ENCODE data around the gene C1orf141. TPM values are rescaled to one million over a fixed set of nuclear protein-coding genes. Genes with fewer than 3 reads are reported as not detected.
"Not testable (repeated sequence)": the region's sequence is repeated elsewhere in the genome, so short reads cannot be mapped to it uniquely, and the experiment has no call there.

C1orf141 gene
- total and polyA plus RNA-seq, 12 donors: 0.61 TPM; not detected in 11

DNA sequence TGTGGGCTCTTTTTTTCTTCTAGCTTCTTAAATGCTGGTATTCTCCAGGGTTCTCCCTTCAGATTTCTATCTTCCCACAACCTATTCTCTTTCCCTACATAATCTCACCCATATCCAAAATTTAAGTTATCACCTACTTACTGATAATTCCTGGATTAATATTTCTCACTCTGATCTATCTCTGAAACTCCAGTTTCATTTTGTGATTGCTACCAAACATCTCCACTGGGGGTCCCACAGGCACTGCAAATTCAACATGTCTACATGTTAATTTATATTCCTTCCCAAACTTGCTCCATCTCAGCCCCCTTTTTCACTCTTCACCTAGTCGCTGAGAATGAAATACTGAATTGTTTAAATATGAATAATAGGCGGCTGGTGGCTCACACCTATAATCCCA lies 9.9 kb upstream of the C1orf141 start:
- intact Hi-C loops (cut with DNase I): loop anchor here (5.0 to 10.0 kb wide), 5 partner anchors 90 to 382 kb away; partner anchors contain the start of gene SLC35D1 (in 1 of the 2)
- Histone ChIP-seq H3K9me3 (replicated peaks in 1 of 3) (no peaks in the 10 kb centered on the region), H3K27ac (no peak overlapping the region), H3K36me3 (replicated peaks in 1 of 2) (no peaks in the 10 kb centered on the region), H3K27me3 (no peaks in the 10 kb centered on the region), H3K4me3 (no peak overlapping the region), H3K4me1 (replicated peaks in 1 of 2) (peaks cover 4 to 11% of the 10 kb centered on the region in 2 donors)
- TF ChIP-seq, protein P1, sequence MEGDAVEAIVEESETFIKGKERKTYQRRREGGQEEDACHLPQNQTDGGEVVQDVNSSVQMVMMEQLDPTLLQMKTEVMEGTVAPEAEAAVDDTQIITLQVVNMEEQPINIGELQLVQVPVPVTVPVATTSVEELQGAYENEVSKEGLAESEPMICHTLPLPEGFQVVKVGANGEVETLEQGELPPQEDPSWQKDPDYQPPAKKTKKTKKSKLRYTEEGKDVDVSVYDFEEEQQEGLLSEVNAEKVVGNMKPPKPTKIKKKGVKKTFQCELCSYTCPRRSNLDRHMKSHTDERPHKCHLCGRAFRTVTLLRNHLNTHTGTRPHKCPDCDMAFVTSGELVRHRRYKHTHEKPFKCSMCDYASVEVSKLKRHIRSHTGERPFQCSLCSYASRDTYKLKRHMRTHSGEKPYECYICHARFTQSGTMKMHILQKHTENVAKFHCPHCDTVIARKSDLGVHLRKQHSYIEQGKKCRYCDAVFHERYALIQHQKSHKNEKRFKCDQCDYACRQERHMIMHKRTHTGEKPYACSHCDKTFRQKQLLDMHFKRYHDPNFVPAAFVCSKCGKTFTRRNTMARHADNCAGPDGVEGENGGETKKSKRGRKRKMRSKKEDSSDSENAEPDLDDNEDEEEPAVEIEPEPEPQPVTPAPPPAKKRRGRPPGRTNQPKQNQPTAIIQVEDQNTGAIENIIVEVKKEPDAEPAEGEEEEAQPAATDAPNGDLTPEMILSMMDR (IDR thresholded peaks at IDR 0.05): peak; percentile 9 to 27 (median 24)
- no peak for TF ChIP-seq POLR2A (IDR thresholded peaks at IDR 0.05)
- 77 to 85% (median 81%) methylated on average over 2 of the region's 2 CpGs for WGBS, 4 donors
- no peak for DNase-seq

- H3K27ac ChIP-seq: no peak overlapping the region
- intact Hi-C loops (cut with DNase I): loop anchor here in 1 of 2 donors (10.0 kb wide), 3 partner anchors 89 to 379 kb away; partner anchors contain the start of gene SLC35D1
- no peaks in the 10 kb centered on the region for H3K9me3 ChIP-seq (replicated peaks in 1 of 3)
- TF ChIP-seq, protein P1 (IDR thresholded peaks at IDR 0.05): no peak
- TF ChIP-seq POLR2A (IDR thresholded peaks at IDR 0.05): no peak
- no peak overlapping the region for H3K4me3 ChIP-seq
- no peaks in the 10 kb centered on the region for H3K36me3 ChIP-seq (replicated peaks in 1 of 2)
- H3K27me3 ChIP-seq: no peaks in the 10 kb centered on the region
- peaks cover 4 to 6% of the 10 kb centered on the region in 2 donors for H3K4me1 ChIP-seq (replicated peaks in 1 of 2)
- 89 to 92% (median 91%) methylated on average over 3 of the region's 3 CpGs for WGBS, 4 donors
- DNase-seq: no peak
Measured at GRCh38 chr1:67143966-67144365, 9.2 kb upstream of the C1orf141 start.

DNA sequence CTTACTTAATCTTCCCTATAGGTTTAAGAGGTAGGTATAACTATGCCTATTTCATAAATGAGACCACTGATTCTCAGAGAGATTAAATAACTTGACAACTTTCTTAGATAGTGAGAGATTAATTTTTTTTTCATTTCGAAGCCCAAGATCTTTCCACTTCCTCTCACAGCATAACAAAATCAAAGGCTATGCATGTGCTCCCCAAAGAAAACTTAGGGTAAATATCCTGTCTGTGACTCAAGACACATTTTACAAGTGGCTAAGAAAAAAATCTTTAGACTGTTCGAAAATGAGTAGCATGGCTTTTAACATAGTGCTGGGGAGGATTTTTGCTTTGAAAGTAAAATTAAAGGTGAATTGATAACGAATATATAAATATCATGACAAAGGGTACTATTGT lies 8.2 kb upstream of the C1orf141 start:
- Histone ChIP-seq H3K27ac (no peak overlapping the region), H3K9me3 (replicated peaks in 1 of 3) (no peaks in the 10 kb centered on the region), H3K27me3 (no peaks in the 10 kb centered on the region), H3K36me3 (replicated peaks in 1 of 2) (no peaks in the 10 kb centered on the region), H3K4me3 (no peak overlapping the region), H3K4me1 (replicated peaks in 1 of 2) (peaks cover 4 to 5% of the 10 kb centered on the region in 2 donors)
- intact Hi-C loops (cut with DNase I): loop anchor here in 1 of 2 donors (10.0 kb wide), 3 partner anchors 88 to 378 kb away; partner anchors contain the start of gene SLC35D1
- TF ChIP-seq, protein P1 (IDR thresholded peaks at IDR 0.05): no peak
- no peak for TF ChIP-seq POLR2A (IDR thresholded peaks at IDR 0.05)
- no peak for DNase-seq
- 68 to 74% (median 70%) methylated on average over 3 of the region's 3 CpGs for WGBS, 4 donors

GRCh38 chr1:67141832-67142231 lies 7.1 kb upstream of the C1orf141 start:
- H3K4me3 ChIP-seq; H3K4me1 ChIP-seq (replicated peaks in 1 of 2); DNase-seq; H3K27ac ChIP-seq; H3K27me3 ChIP-seq; H3K9me3 ChIP-seq (replicated peaks in 1 of 3); H3K36me3 ChIP-seq (replicated peaks in 1 of 2): not testable (repeated sequence)
- 22 to 46% (median 34%) methylated on average over 3 of the region's 3 CpGs for WGBS, 4 donors
- intact Hi-C loops (cut with DNase I): loop anchor here in 1 of 2 donors (10.0 kb wide), 3 partner anchors 87 to 377 kb away; partner anchors contain the start of gene SLC35D1

GRCh38 chr1:67140460-67140859 lies 5.7 kb upstream of the C1orf141 start:
- WGBS, 4 donors: 85 to 93% (median 88%) methylated on average over 2 of the region's 2 CpGs
- Histone ChIP-seq H3K27me3 (no peaks in the 10 kb centered on the region), H3K4me1 (replicated peaks in 1 of 2) (peaks cover 4 to 6% of the 10 kb centered on the region in 2 donors), H3K9me3 (replicated peaks in 1 of 3) (no peaks in the 10 kb centered on the region), H3K27ac (no peak overlapping the region), H3K4me3 (no peak overlapping the region), H3K36me3 (replicated peaks in 1 of 2) (no peaks in the 10 kb centered on the region)
- TF ChIP-seq POLR2A (IDR thresholded peaks at IDR 0.05): no peak
- TF ChIP-seq, protein P1 (IDR thresholded peaks at IDR 0.05): no peak
- no peak for DNase-seq
- intact Hi-C loops (cut with DNase I): loop anchor here in 1 of 2 donors (10.0 kb wide), 3 partner anchors 86 to 376 kb away; partner anchors contain the start of gene SLC35D1

All from adrenal gland (tissue), 12 donors.